HCT116 (cell line): Measurements from ENCODE around the gene CIZ1. TPM values are rescaled to one million over a fixed set of nuclear protein-coding genes. Genes with fewer than 3 reads are reported as not detected.
"Not testable (repeated sequence)": the region's sequence is repeated elsewhere in the genome, so short reads cannot be mapped to it uniquely, and the experiment has no call there.

Experiments
- ATAC-seq: fragments of 200-7000 bp; cut with Tn5 transposase; 2 replicates; pipeline ENCODE4 v1.9.1; 2020; ENCODE audit warnings: mild to moderate bottlenecking, moderate library complexity
- BruUV-seq: library from RNA; stranded (reverse); fragments of 400-500 nt; replicated peaks from 2 replicates; lab custom pipeline; 2021; lab: Mats Ljungman, UMichigan
- CTCF ChIA-PET: fragments of 300-600 bp; sonication (Branson Sonifier 250); formaldehyde crosslinking; loops from one replicate; lab custom pipeline; 2021; ENCODE audit warnings: antibody characterized with exemption; lab: Charles Lee
- POLR2A ChIA-PET: fragments of 300-600, 350-600 bp; sonication (Branson Sonifier 250); formaldehyde crosslinking; loops from one replicate; lab custom pipeline; 2021; ENCODE audit warnings: antibody characterized with exemption; lab: Charles Lee
- RAD21 ChIA-PET, 2 experiments: fragments of 300-600 bp; sonication (Branson Sonifier 250); formaldehyde crosslinking; loops; one replicate each; lab custom pipeline; 2023; ENCODE audit warnings: low total read pairs in 2 of 2; ENCODE audit not compliant: uncharacterized antibody in 2 of 2, unreplicated experiment in 2 of 2, low non-redundant PET in 1 of 2; lab: Charles Lee
- DNase-seq: peaks from one replicate; pipeline ENCODE4 v3.0.0-alpha.2; 2010; ENCODE audit warnings: low read depth, low spot score
- H2AFZ ChIP-seq: fragments of 200-600 bp; shearing (Covaris generic), sonication (generic); 2 replicates; pipeline ENCODE4 v1.6.1; 2017; ENCODE audit warnings: low read depth, mixed run types, mixed read lengths, antibody characterized with exemption, low read length; ENCODE audit not compliant: poor library complexity, severe bottlenecking
- H3K27ac ChIP-seq: 2 replicates; pipeline ENCODE4 v1.5.1; 2012; ENCODE audit warnings: low read depth, low read length
- H3K27me3 ChIP-seq: fragments of 200-600 bp; sonication (generic); 2 replicates; pipeline ENCODE4 v1.6.1; 2016; ENCODE audit warnings: mixed run types, low read length, mixed read lengths; ENCODE audit not compliant: insufficient read depth
- H3K36me3 ChIP-seq, 2 experiments: fragments of 200-500 bp in 1 of 2; fragments of 200-600 bp in 1 of 2; sonication (Bioruptor generic) in 1 of 2; sonication (generic) in 1 of 2; 2 replicates each; pipeline versions ENCODE4 v1.5.1 to v1.6.1; 2014 to 2016; ENCODE audit warnings: low read length in 2 of 2, inconsistent platforms in 1 of 2, mixed read lengths in 1 of 2, mixed run types in 1 of 2; ENCODE audit not compliant: insufficient read depth in 2 of 2, control insufficient read depth in 1 of 2
- H3K4me1 ChIP-seq, 2 experiments: fragments of 200-600 bp in 1 of 2; sonication (generic) in 1 of 2; 2 replicates each; pipeline versions ENCODE4 v1.5.1 to v1.6.1; 2012 to 2017; ENCODE audit warnings: low read length in 2 of 2, inconsistent platforms in 1 of 2, mild to moderate bottlenecking in 1 of 2, mixed read lengths in 1 of 2, mixed run types in 1 of 2, moderate library complexity in 1 of 2; ENCODE audit not compliant: insufficient read depth in 2 of 2, control insufficient read depth in 1 of 2
- H3K4me2 ChIP-seq: fragments of 200-600 bp; sonication (generic); 2 replicates; pipeline ENCODE4 v1.6.1; 2017; ENCODE audit warnings: mixed run types, low read length, mixed read lengths
- H3K4me3 ChIP-seq, 2 experiments: fragments of 200-600 bp in 1 of 2; sonication (generic) in 1 of 2; replicated peaks in 1 of 2; 2 replicates each; pipeline ENCODE4 v1.5.1; 2011 to 2016; ENCODE audit warnings: low read length in 2 of 2, control low read depth in 1 of 2, low read depth in 1 of 2, mild to moderate bottlenecking in 1 of 2, mixed read lengths in 1 of 2, mixed run types in 1 of 2
- H3K79me2 ChIP-seq: fragments of 200-600 bp; sonication (generic); 2 replicates; pipeline ENCODE4 v1.6.1; 2017; ENCODE audit warnings: mild to moderate bottlenecking, mixed run types, low read length, moderate library complexity, mixed read lengths; ENCODE audit not compliant: insufficient read depth
- H3K9ac ChIP-seq: fragments of 200-600 bp; sonication (generic); 2 replicates; pipeline ENCODE4 v1.6.1; 2016; ENCODE audit warnings: low read length, mixed read lengths
- H3K9me2 ChIP-seq: fragments of 200-600 bp; sonication (generic), shearing (Covaris generic); 2 replicates; pipeline ENCODE4 v1.6.1; 2017; ENCODE audit warnings: mixed run types, mild to moderate bottlenecking, moderate library complexity; ENCODE audit not compliant: insufficient read depth
- H3K9me3 ChIP-seq, 2 experiments: fragments of 200-500 bp in 1 of 2; fragments of 200-600 bp in 1 of 2; sonication (Bioruptor generic) in 1 of 2; sonication (generic) in 1 of 2; 2 replicates each; pipeline ENCODE4 v1.6.1; 2014 to 2017; ENCODE audit warnings: low read length in 2 of 2, mixed read lengths in 2 of 2, inconsistent platforms in 1 of 2, low read depth in 1 of 2, mild to moderate bottlenecking in 1 of 2, mixed run types in 1 of 2, moderate library complexity in 1 of 2; ENCODE audit not compliant: control insufficient read depth in 1 of 2, insufficient read depth in 1 of 2
- H4K20me1 ChIP-seq: fragments of 200-600 bp; sonication (generic), shearing (Covaris generic); 2 replicates; pipeline ENCODE4 v1.6.1; 2017; ENCODE audit warnings: mixed run types, mild to moderate bottlenecking, moderate library complexity; ENCODE audit not compliant: insufficient read depth
- CBX3 ChIP-seq: IDR thresholded peaks from 2 replicates; pipeline ENCODE4 v1.6.1; 2012; ENCODE audit warnings: low read depth
- CEBPB ChIP-seq: IDR thresholded peaks from 2 replicates; pipeline ENCODE4 v1.6.1; 2012; ENCODE audit warnings: low read depth
- CTCF ChIP-seq, 3 experiments: fragments of 200-600 bp in 1 of 3; sonication (generic) in 1 of 3; IDR thresholded peaks in 2 of 3; conservative IDR thresholded peaks in 1 of 3; 2 replicates each; pipeline ENCODE4 v1.5.1; 2012 to 2017; ENCODE audit warnings: low read depth in 2 of 3, low read length in 2 of 3, antibody characterized with exemption in 1 of 3, borderline replicate concordance in 1 of 3, control low read depth in 1 of 3, mild to moderate bottlenecking in 1 of 3, mixed read lengths in 1 of 3, mixed run types in 1 of 3, moderate library complexity in 1 of 3; ENCODE audit not compliant: insufficient read depth in 1 of 3
- RAD21 ChIP-seq: IDR thresholded peaks from 2 replicates; pipeline ENCODE4 v1.6.1; 2012; ENCODE audit warnings: low read depth, mild to moderate bottlenecking
- ZFX ChIP-seq: fragments of 450-650 bp; IDR thresholded peaks from 2 replicates; pipeline ENCODE4 v1.6.1; 2017
- intact Hi-C: fragments of 100-400 bp; cut with micrococcal nuclease; formaldehyde crosslinking; loops from 2 replicates; pipeline ENCODE4 v1.10.0; 2022
- total RNA-seq: library from RNA; stranded (reverse); gene quantifications from one replicate; pipeline ENCODE4 v1.2.1, GENCODE V29; 2021; ENCODE audit not compliant: unreplicated experiment

The CIZ1 gene
- total RNA-seq, 1 experiment from 2014 or later, result 144 TPM

DNA sequence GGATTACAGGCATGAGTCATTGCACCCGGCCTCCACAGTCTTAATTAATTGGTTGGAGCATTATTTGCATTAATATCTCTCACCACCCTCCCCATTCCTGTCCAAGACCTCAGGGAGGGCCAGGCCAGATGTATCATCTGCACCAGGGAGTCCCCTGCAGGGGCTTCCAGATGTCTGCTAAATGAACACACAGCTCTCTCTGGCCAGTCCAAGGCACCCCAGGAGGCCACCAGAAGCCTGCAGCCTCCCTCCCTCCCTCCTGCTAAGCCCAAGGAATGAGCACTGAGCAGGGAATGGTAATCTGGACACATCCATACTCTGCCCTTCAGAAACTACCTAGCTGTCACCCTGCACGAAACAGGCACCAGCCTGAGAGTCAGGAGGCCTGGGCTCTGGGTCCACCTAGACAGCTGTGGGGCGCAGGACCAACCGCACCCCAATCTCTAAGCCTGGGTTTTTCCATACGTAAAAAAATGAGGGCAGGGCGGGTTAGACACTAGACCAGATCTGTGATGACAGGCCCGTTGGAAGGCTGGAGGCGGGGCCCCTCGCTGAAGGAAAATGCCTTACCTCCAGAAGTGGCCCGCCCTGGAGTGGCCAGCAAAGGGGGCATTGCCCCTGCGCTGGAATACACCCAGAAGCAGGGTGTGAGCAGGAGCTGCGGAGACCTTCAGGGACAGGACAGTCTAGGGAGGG is 8.3 kb downstream of the CIZ1 start:
- no peaks in the 10 kb centered on the region for H4K20me1 ChIP-seq
- no peak overlapping the region for H2AFZ ChIP-seq
- H3K4me2 ChIP-seq, result no peak overlapping the region
- RAD21 ChIA-PET, result interaction anchor here in 1 of 2 experiments (0.9 kb wide), 1 partner anchor 17 kb away, joined by 3 read pairs; no protein-coding TSS in a partner anchor
- peaks cover 19 to 42% of the 10 kb centered on the region in 2 experiments for H3K36me3 ChIP-seq
- no peak overlapping the region for H3K9ac ChIP-seq
- no peak for TF ChIP-seq ZFX
- no peak for TF ChIP-seq CEBPB
- TF ChIP-seq, all 23 proteins: peak for 0
- ChIA-PET POLR2A (no interaction called here), CTCF (interaction anchor here (0.6 to 1.2 kb wide), 4 partner anchors 10 to 270 kb away, joined by 3 to 5 read pairs (median 3); no protein-coding TSS in a partner anchor)
- Histone ChIP-seq H3K4me1 (no peaks in the 10 kb centered on the region), H3K79me2 (no peaks in the 10 kb centered on the region; the same call in 1 of the 2 replicates), H3K9me3 (no peaks in the 10 kb centered on the region; a peak in 1 of 4 replicates), H3K27me3 (no peaks in the 10 kb centered on the region), H3K4me3 (no peak overlapping the region), H3K27ac (no peak overlapping the region), H3K9me2 (no peaks in the 10 kb centered on the region)
- intact Hi-C loops, result no loop called here
- DNase-seq (no peak), ATAC-seq (peak; percentile 5; the same call in 1 of the 2 replicates)
- no TSS peak for BruUV-seq

GRCh38 chr9:128181480-128181879 is 9.9 kb downstream of the CIZ1 start:
- intact Hi-C loops, result not testable (repeated sequence)
- TF ChIP-seq CBX3 (0 out of 2 replicates have a peak, but pooled peaks have one; percentile 13), CTCF (IDR thresholded peaks at IDR 0.05 in 2 of 3, conservative IDR thresholded peaks at IDR 0.05 in 1 of 3; ENCODE audit: borderline replicate concordance in 1 of 3, insufficient read depth in 1 of 3, low read depth in 2 of 3, low read length in 2 of 3) (peak; percentile 21 to 47 (median 34); a peak in 4 of 6 replicates), RAD21 (peak; percentile 51)
- TF ChIP-seq, all 23 proteins: peak for 3; not testable (repeated sequence) for 20
- H2AFZ ChIP-seq, CTCF ChIA-PET, H3K4me2 ChIP-seq, POLR2A ChIA-PET, H3K9me3 ChIP-seq, BruUV-seq, H3K27ac ChIP-seq, H4K20me1 ChIP-seq, DNase-seq, H3K4me1 ChIP-seq, H3K9me2 ChIP-seq, H3K79me2 ChIP-seq, H3K4me3 ChIP-seq, RAD21 ChIA-PET, H3K27me3 ChIP-seq, ATAC-seq, H3K9ac ChIP-seq: not testable (repeated sequence)
- peaks cover 20 to 48% of the 10 kb centered on the region in 2 experiments for H3K36me3 ChIP-seq
